IMR-90 (cell line): ENCODE measurements around the gene SREBF2. TPM values are rescaled to one million over a fixed set of nuclear protein-coding genes. Genes with fewer than 3 reads are reported as not detected.

ENCODE experiments used
- ATAC-seq: fragments of 200-7000 bp; cut with Tn5 transposase; 2 replicates; pipeline ENCODE4 v1.9.1; 2020; ENCODE audit warnings: low read depth, mild to moderate bottlenecking, moderate library complexity
- BruUV-seq: library from RNA; stranded (reverse); fragments of 400-500 nt; replicated peaks from 2 replicates; lab custom pipeline; 2021; lab: Mats Ljungman, UMichigan
- CTCF ChIA-PET: fragments of 300-600 bp; formaldehyde crosslinking; extraction: SDS; loops from one replicate; lab custom pipeline; 2021; ENCODE audit warnings: antibody characterized with exemption; lab: Yijun Ruan, JAX
- POLR2A ChIA-PET: fragments of 300-600 bp; sonication (Branson Sonifier 250); formaldehyde crosslinking; loops from one replicate; lab custom pipeline; 2022; ENCODE audit warnings: antibody characterized with exemption; ENCODE audit not compliant: unreplicated experiment; lab: Charles Lee
- DNase-seq: peaks from one replicate; pipeline ENCODE4 v3.0.0; 2013
- H2AFZ ChIP-seq: replicated peaks from 2 replicates; pipeline ENCODE3; 2013; ENCODE audit warnings: low read length, mild to moderate bottlenecking; ENCODE audit not compliant: poor library complexity
- H2AK5ac ChIP-seq: 2 replicates; pipeline ENCODE4 v1.6.1; 2013; ENCODE audit warnings: low read depth, low read length, inconsistent platforms
- H2AK9ac ChIP-seq: replicated peaks from 2 replicates; pipeline ENCODE3; 2013; ENCODE audit warnings: mild to moderate bottlenecking, low read depth, low read length, moderate library complexity; ENCODE audit not compliant: poor library complexity
- H2BK120ac ChIP-seq: 2 replicates; pipeline ENCODE4 v1.6.1; 2013; ENCODE audit warnings: low read depth, low read length, inconsistent platforms
- H2BK15ac ChIP-seq: 3 replicates; pipeline ENCODE4 v1.6.1; 2013; ENCODE audit warnings: low read depth, low read length, inconsistent platforms
- H2BK20ac ChIP-seq: 2 replicates; pipeline ENCODE4 v1.6.1; 2013; ENCODE audit warnings: low read depth, mild to moderate bottlenecking, inconsistent platforms, low read length, moderate library complexity
- H2BK5ac ChIP-seq: 2 replicates; pipeline ENCODE4 v1.6.1; 2013; ENCODE audit warnings: mild to moderate bottlenecking, low read depth, low read length, inconsistent platforms; ENCODE audit not compliant: poor library complexity, severe bottlenecking
- H3K14ac ChIP-seq: replicated peaks from 2 replicates; pipeline ENCODE4 v1.6.1; 2013; ENCODE audit warnings: low read depth, low read length, inconsistent platforms
- H3K18ac ChIP-seq: 2 replicates; pipeline ENCODE4 v1.6.1; 2013; ENCODE audit warnings: low read depth, low read length, control low read depth
- H3K23ac ChIP-seq: 2 replicates; pipeline ENCODE4 v1.6.1; 2013; ENCODE audit warnings: low read depth, low read length, inconsistent platforms
- H3K27ac ChIP-seq: 2 replicates; pipeline ENCODE4 v1.5.1; 2013; ENCODE audit warnings: mild to moderate bottlenecking, control low read depth, low read length; ENCODE audit not compliant: insufficient read depth
- H3K27me3 ChIP-seq: 2 replicates; pipeline ENCODE4 v1.6.1; 2013; ENCODE audit warnings: low read length; ENCODE audit not compliant: control insufficient read depth, insufficient read depth
- H3K36me3 ChIP-seq: 2 replicates; pipeline ENCODE4 v1.6.1; 2013; ENCODE audit warnings: low read length, mixed read lengths; ENCODE audit not compliant: control insufficient read depth, insufficient read depth
- H3K4ac ChIP-seq: 2 replicates; pipeline ENCODE4 v1.6.1; 2013; ENCODE audit warnings: low read depth, low read length, inconsistent platforms
- H3K4me1 ChIP-seq: 2 replicates; pipeline ENCODE4 v1.6.1; 2013; ENCODE audit warnings: low read length, mixed read lengths; ENCODE audit not compliant: control insufficient read depth, insufficient read depth
- H3K4me2 ChIP-seq: 2 replicates; pipeline ENCODE4 v1.6.1; 2013; ENCODE audit warnings: low read depth, mild to moderate bottlenecking, control low read depth, low read length, moderate library complexity
- H3K4me3 ChIP-seq: 2 replicates; pipeline ENCODE4 v1.5.1; 2013; ENCODE audit warnings: low read depth, mild to moderate bottlenecking, control low read depth, low read length, moderate library complexity; ENCODE audit not compliant: insufficient read depth
- H3K56ac ChIP-seq: 2 replicates; pipeline ENCODE4 v1.6.1; 2013; ENCODE audit warnings: low read length, inconsistent platforms; ENCODE audit not compliant: insufficient read depth; ENCODE audit errors: extremely low read depth
- H3K79me1 ChIP-seq, 2 experiments: 2 replicates each; pipeline ENCODE4 v1.6.1; 2013; ENCODE audit warnings: low read length in 2 of 2, inconsistent platforms in 1 of 2, low read depth in 1 of 2
- H3K9ac ChIP-seq: 2 replicates; pipeline ENCODE4 v1.6.1; 2013; ENCODE audit warnings: low read depth, low read length, control low read depth
- H3K9me1 ChIP-seq: 2 replicates; pipeline ENCODE4 v1.6.1; 2013; ENCODE audit warnings: low read length, inconsistent platforms; ENCODE audit not compliant: insufficient read depth
- H3K9me3 ChIP-seq: 2 replicates; pipeline ENCODE4 v1.6.1; 2013; ENCODE audit warnings: low read length; ENCODE audit not compliant: control insufficient read depth, insufficient read depth
- H4K20me1 ChIP-seq: 2 replicates; pipeline ENCODE4 v1.6.1; 2013; ENCODE audit warnings: low read length, inconsistent platforms; ENCODE audit not compliant: insufficient read depth
- H4K5ac ChIP-seq: 2 replicates; pipeline ENCODE4 v1.6.1; 2013; ENCODE audit warnings: mild to moderate bottlenecking, low read depth, low read length, control low read depth
- H4K8ac ChIP-seq, 2 experiments: 2 replicates each; pipeline ENCODE4 v1.6.1; 2013; ENCODE audit warnings: low read depth in 2 of 2, low read length in 2 of 2, control low read depth in 1 of 2, inconsistent platforms in 1 of 2
- H4K91ac ChIP-seq: 2 replicates; pipeline ENCODE4 v1.6.1; 2013; ENCODE audit warnings: low read depth, low read length, inconsistent platforms; ENCODE audit not compliant: insufficient read depth
- MXI1 ChIP-seq: IDR thresholded peaks from 2 replicates; pipeline ENCODE4 v1.6.1; 2012; ENCODE audit warnings: low read depth, mild to moderate bottlenecking, low read length, moderate library complexity, borderline replicate concordance
- NFE2L2 ChIP-seq: fragments of 150-350 bp; IDR thresholded peaks from 2 replicates; pipeline ENCODE4 v1.6.1; 2016; ENCODE audit warnings: low read depth, mild to moderate bottlenecking, low read length
- WGBS, 2 experiments: methylation state at CpG; one replicate each; pipeline versions ENCODE4 v1.1.5 to v1.1.7; 2013; ENCODE audit warnings: missing lambda C conversion rate in 2 of 2; ENCODE audit not compliant: insufficient read length in 1 of 2; ENCODE audit errors: extremely low coverage in 2 of 2; 5-methylcytosine and 5-hydroxymethylcytosine counted together
- dilution Hi-C: fragments of 300-500 bp; cut with HindIII; formaldehyde crosslinking; loops from one replicate; pipeline ENCODE4 v1.14.3; 2018; ENCODE audit warnings: low sequenced_read_pairs; ENCODE audit not compliant: unreplicated experiment
- in situ Hi-C: fragments of 300-500 bp; cut with MboI; formaldehyde crosslinking; loops from 3 replicates; pipeline ENCODE4 v1.14.3; 2019; ENCODE audit warnings: low sequenced_read_pairs, inconsistent platforms, mixed read lengths
- intact Hi-C: fragments of 100-400 bp; cut with micrococcal nuclease; formaldehyde crosslinking; loops from 2 replicates; pipeline ENCODE4 v1.10.0; 2022
- polyA plus RNA-seq, 3 experiments: library from polyadenylated mRNA; depleted of rRNA; stranded (reverse); fragments of >200 nt; gene quantifications; 2 replicates each; pipeline ENCODE4 v1.2.3, GENCODE V29; 2012; ENCODE audit warnings: low replicate concordance in 1 of 3
- total RNA-seq: library from RNA; depleted of rRNA; stranded (reverse); fragments of >200 nt; gene quantifications from 2 replicates; pipeline ENCODE4 v1.2.3, GENCODE V29; 2012
- TF ChIP-seq, protein P1 (sequence below): fragments of 150-350 bp; IDR thresholded peaks from 2 replicates; pipeline ENCODE4 v1.6.1; 2016; ENCODE audit warnings: low read depth, mild to moderate bottlenecking, low read length, moderate library complexity, borderline replicate concordance

The SREBF2 gene
- total and polyA plus RNA-seq, 2 of the 4 experiments (the other 2 are of a cell fraction) = 8.1 to 47.4 TPM

DNA sequence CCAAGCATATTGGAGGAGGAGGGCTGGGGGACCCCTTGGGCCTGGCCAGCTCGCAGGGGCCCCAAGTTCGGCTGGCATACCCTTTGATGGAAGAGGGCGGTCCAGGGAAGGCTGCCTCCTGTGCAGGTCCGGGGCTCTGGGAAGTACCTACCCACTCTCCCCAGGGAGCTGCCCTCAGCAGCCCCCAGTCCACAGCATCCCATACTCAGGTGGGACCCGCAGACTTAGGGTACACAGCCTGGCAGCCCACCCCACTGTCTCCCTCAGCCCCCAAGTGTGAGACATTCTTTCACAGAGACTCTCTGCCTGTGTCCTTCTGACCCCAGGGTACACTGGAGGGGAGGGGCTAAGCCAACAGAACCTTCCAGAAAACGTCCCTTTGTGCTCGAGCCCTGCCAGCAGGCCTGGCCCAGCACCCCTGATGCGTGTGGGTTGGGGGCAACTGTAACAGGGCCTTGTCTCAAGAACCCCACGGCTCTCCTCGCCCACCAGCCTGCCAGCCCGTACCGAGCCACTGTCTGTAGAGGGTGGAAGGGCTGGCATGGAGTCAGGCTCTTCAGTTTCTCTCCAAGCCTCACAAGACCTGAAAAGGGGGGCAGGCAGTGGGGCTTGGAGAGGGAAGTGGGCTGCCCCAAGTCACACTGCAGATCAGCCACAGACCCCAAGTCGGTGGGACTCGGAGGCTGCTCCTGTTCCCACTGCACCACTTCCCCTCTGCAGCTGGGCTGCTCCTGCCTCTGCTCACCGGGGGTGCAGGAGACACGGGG, 100.7 kb downstream of the SREBF2 start:
- H2BK15ac ChIP-seq = no peak overlapping the region
- H4K20me1 ChIP-seq = no peaks in the 10 kb centered on the region; the same call in 1 of the 2 replicates
- ChIA-PET POLR2A (no interaction called here), CTCF (no interaction called here)
- no peak overlapping the region for H3K27ac ChIP-seq
- dilution Hi-C loops = no loop called here
- H2BK5ac ChIP-seq = no peak overlapping the region
- H3K9me3 ChIP-seq = no peaks in the 10 kb centered on the region
- TF ChIP-seq NFE2L2 = no peak
- TF ChIP-seq, protein P1, sequence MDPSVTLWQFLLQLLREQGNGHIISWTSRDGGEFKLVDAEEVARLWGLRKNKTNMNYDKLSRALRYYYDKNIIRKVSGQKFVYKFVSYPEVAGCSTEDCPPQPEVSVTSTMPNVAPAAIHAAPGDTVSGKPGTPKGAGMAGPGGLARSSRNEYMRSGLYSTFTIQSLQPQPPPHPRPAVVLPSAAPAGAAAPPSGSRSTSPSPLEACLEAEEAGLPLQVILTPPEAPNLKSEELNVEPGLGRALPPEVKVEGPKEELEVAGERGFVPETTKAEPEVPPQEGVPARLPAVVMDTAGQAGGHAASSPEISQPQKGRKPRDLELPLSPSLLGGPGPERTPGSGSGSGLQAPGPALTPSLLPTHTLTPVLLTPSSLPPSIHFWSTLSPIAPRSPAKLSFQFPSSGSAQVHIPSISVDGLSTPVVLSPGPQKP = no peak
- no peak for TF ChIP-seq MXI1
- H2BK20ac ChIP-seq = no peak overlapping the region
- H3K79me1 ChIP-seq = no peaks in the 10 kb centered on the region
- H2AK5ac ChIP-seq = no peak overlapping the region
- in situ Hi-C loops = no loop called here
- no peak overlapping the region for H3K18ac ChIP-seq
- H3K14ac ChIP-seq = no peak overlapping the region
- ATAC-seq (no peak), DNase-seq (no peak)
- H3K4me2 ChIP-seq = no peak overlapping the region
- no peaks in the 10 kb centered on the region for H3K4me1 ChIP-seq
- H3K56ac ChIP-seq = no peak overlapping the region
- H4K5ac ChIP-seq = no peak overlapping the region
- H3K27me3 ChIP-seq = no peaks in the 10 kb centered on the region
- intact Hi-C loops = no loop called here
- WGBS, 2 experiments = no CpG with 5 or more reads among the region's 16 CpGs
- H2AFZ ChIP-seq = peak overlapping the region; percentile 32
- no peaks in the 10 kb centered on the region; the same call in 1 of the 2 replicates for H3K9me1 ChIP-seq
- BruUV-seq = no TSS peak
- H3K4ac ChIP-seq = no peak overlapping the region
- no peaks in the 10 kb centered on the region for H3K36me3 ChIP-seq
- no peak overlapping the region for H3K9ac ChIP-seq
- H3K23ac ChIP-seq = no peak overlapping the region
- no peak overlapping the region for H3K4me3 ChIP-seq
- no peak overlapping the region for H2AK9ac ChIP-seq
- no peak overlapping the region for H4K8ac ChIP-seq
- H2BK120ac ChIP-seq = no peak overlapping the region
- no peak overlapping the region for H4K91ac ChIP-seq
